ENCODE results near the gene MOCS1. TPM values are rescaled to one million over a fixed set of nuclear protein-coding genes. Genes with fewer than 3 reads are reported as not detected.

Gene MOCS1
- polyA plus RNA-seq, 3 donors, result 20.1 to 88.7 (median 25.4) TPM

GRCh38 chr6:39929733-39930461 lies 4.4 kb downstream of the MOCS1 start:
- H3K27ac ChIP-seq (ENCODE audit: low read depth, low read length), result no peak overlapping the region
- 56 to 77% (median 70%) methylated on average over 11 of the region's 11 CpGs for WGBS, 3 donors

- no peak overlapping the region for H3K27ac ChIP-seq (ENCODE audit: low read depth, low read length)
- WGBS, 3 donors, result 49 to 91% (median 62%) methylated on average over 9 of the region's 9 CpGs
Measured at GRCh38 chr6:39929039-39929732, 5.1 kb downstream of the MOCS1 start.

GRCh38 chr6:39927159-39927558 lies 7.1 kb downstream of the MOCS1 start:
- 89 to 94% (median 92%) methylated on average over 11 of the region's 11 CpGs for WGBS, 3 donors
- no peak overlapping the region for H3K27ac ChIP-seq (ENCODE audit: low read depth, low read length)

- H3K27ac ChIP-seq (ENCODE audit: low read depth, low read length), result no peak overlapping the region
- WGBS, 3 donors, result 69 to 75% (median 74%) methylated on average over 3 of the region's 3 CpGs
Measured at GRCh38 chr6:39926668-39927067, 7.6 kb downstream of the MOCS1 start.

GRCh38 chr6:39925931-39926290 lies 8.4 kb downstream of the MOCS1 start:
- WGBS, 3 donors, result 90 to 96% (median 93%) methylated on average over 3 of the region's 3 CpGs
- H3K27ac ChIP-seq (ENCODE audit: low read depth, low read length), result no peak overlapping the region

GRCh38 chr6:39925191-39925930 lies 8.9 kb downstream of the MOCS1 start:
- WGBS, 3 donors, result 92 to 96% (median 92%) methylated on average over 22 of the region's 22 CpGs
- no peak overlapping the region for H3K27ac ChIP-seq (ENCODE audit: low read depth, low read length)

- no peak overlapping the region for H3K27ac ChIP-seq (ENCODE audit: low read depth, low read length)
- 42 to 72% (median 70%) methylated on average over 6 of the region's 6 CpGs for WGBS, 3 donors
Measured at GRCh38 chr6:39924283-39924682, 10.0 kb downstream of the MOCS1 start.

GRCh38 chr6:39923861-39924260 lies 10.4 kb downstream of the MOCS1 start:
- 55 to 79% (median 76%) methylated on average over 6 of the region's 6 CpGs for WGBS, 3 donors
- H3K27ac ChIP-seq (ENCODE audit: low read depth, low read length), result no peak overlapping the region

GRCh38 chr6:39923394-39923793 lies 10.9 kb downstream of the MOCS1 start:
- WGBS, 3 donors, result 24 to 78% (median 65%) methylated on average over 5 of the region's 5 CpGs
- H3K27ac ChIP-seq (ENCODE audit: low read depth, low read length), result no peak overlapping the region

- 94 to 96% (median 95%) methylated on average over 5 of the region's 5 CpGs for WGBS, 3 donors
- H3K27ac ChIP-seq (ENCODE audit: low read depth, low read length), result no peak overlapping the region
Measured at GRCh38 chr6:39922821-39923220, 11.4 kb downstream of the MOCS1 start.

GRCh38 chr6:39920157-39920556 lies 14.1 kb downstream of the MOCS1 start:
- 25 to 84% (median 78%) methylated on average over 3 of the region's 3 CpGs for WGBS, 3 donors
- H3K27ac ChIP-seq (ENCODE audit: low read depth, low read length), result no peak overlapping the region

- H3K27ac ChIP-seq (ENCODE audit: low read depth, low read length), result no peak overlapping the region
- WGBS, 3 donors, result 87 to 94% (median 92%) methylated on average over 5 of the region's 5 CpGs
Measured at GRCh38 chr6:39918831-39919230, 15.4 kb downstream of the MOCS1 start.

- 48 to 81% (median 80%) methylated on average over 3 of the region's 3 CpGs for WGBS, 3 donors
Measured at GRCh38 chr6:39917981-39918380, 16.3 kb downstream of the MOCS1 start.

GRCh38 chr6:39917329-39917728 lies 16.9 kb downstream of the MOCS1 start:
- 84 to 89% (median 87%) methylated on average over 4 of the region's 4 CpGs for WGBS, 3 donors
- H3K27ac ChIP-seq (ENCODE audit: low read depth, low read length), result no peak overlapping the region

More at GRCh38 chr6:39917981-39918380, 16.3 kb downstream of the MOCS1 start:
- no peak overlapping the region for H3K27ac ChIP-seq (ENCODE audit: low read depth, low read length)

- no peak overlapping the region for H3K27ac ChIP-seq (ENCODE audit: low read depth, low read length)
- 95 to 100% (median 97%) methylated on average over 5 of the region's 5 CpGs for WGBS, 3 donors
Measured at GRCh38 chr6:39915866-39916265, 18.4 kb downstream of the MOCS1 start.

- H3K27ac ChIP-seq (ENCODE audit: low read depth, low read length), result no peak overlapping the region
- 95 to 98% (median 95%) methylated on average over 3 of the region's 3 CpGs for WGBS, 3 donors
Measured at GRCh38 chr6:39914239-39914638, 20.0 kb downstream of the MOCS1 start.

GRCh38 chr6:39913391-39913916 lies 20.8 kb downstream of the MOCS1 start:
- 91 to 95% (median 95%) methylated on average over 12 of the region's 12 CpGs for WGBS, 3 donors

GRCh38 chr6:39912446-39912845 lies 21.8 kb downstream of the MOCS1 start:
- H3K27ac ChIP-seq (ENCODE audit: low read depth, low read length), result no peak overlapping the region
- 90 to 94% (median 91%) methylated on average over 4 of the region's 4 CpGs for WGBS, 3 donors

More at GRCh38 chr6:39913391-39913916, 20.8 kb downstream of the MOCS1 start:
- H3K27ac ChIP-seq (ENCODE audit: low read depth, low read length), result no peak overlapping the region
